Activated CD4-positive, alpha-beta T cell treated with anti-CD3 and anti-CD28 coated beads for 36 hours (primary cell): Measurements from ENCODE around the gene NF2. TPM values are rescaled to one million over a fixed set of nuclear protein-coding genes. Genes with fewer than 3 reads are reported as not detected.

Source experiments
- ATAC-seq: fragments of 200-7000 bp; cut with Tn5 transposase; one replicate; pipeline ENCODE4 v1.10.0; 2021; ENCODE audit warnings: mild to moderate bottlenecking, moderate library complexity
- CTCF ChIA-PET: fragments of 350-600 bp; sonication (Branson Sonifier 250); formaldehyde crosslinking; loops from one replicate; lab custom pipeline; 2021; ENCODE audit warnings: antibody characterized with exemption; lab: Charles Lee
- POLR2A ChIA-PET: fragments of 350-600 bp; sonication (Branson Sonifier 250); formaldehyde crosslinking; loops from one replicate; lab custom pipeline; 2021; ENCODE audit warnings: antibody characterized with exemption, inconsistent platforms; lab: Charles Lee
- DNase-seq: peaks from one replicate; pipeline ENCODE4 v3.0.0-alpha.2; 2020
- H3K27ac Mint-ChIP-seq: one replicate; pipeline ENCODE4 v1.8.0; 2021; ENCODE audit warnings: mixed read lengths
- H3K27me3 Mint-ChIP-seq: one replicate; pipeline ENCODE4 v1.8.0; 2021; ENCODE audit warnings: mixed read lengths
- H3K36me3 Mint-ChIP-seq: one replicate; pipeline ENCODE4 v1.8.0; 2021; ENCODE audit warnings: low read depth, mixed read lengths
- H3K4me1 Mint-ChIP-seq: one replicate; pipeline ENCODE4 v1.8.0; 2021; ENCODE audit warnings: mixed read lengths
- H3K4me3 Mint-ChIP-seq: one replicate; pipeline ENCODE4 v1.8.0; 2021; ENCODE audit warnings: mild to moderate bottlenecking, moderate library complexity, mixed read lengths
- H3K9me3 Mint-ChIP-seq: one replicate; pipeline ENCODE4 v1.8.0; 2021; ENCODE audit warnings: low read depth, mixed read lengths
- intact Hi-C, 2 experiments: fragments of 100-400 bp; cut with DNase I in 1 of 2; cut with micrococcal nuclease in 1 of 2; formaldehyde crosslinking; loops; one replicate each; pipeline versions ENCODE4 v1.14.2 to v1.15.1; 2022 to 2024; cut with DNase I, micrococcal nuclease
- total RNA-seq, 2 experiments: library from RNA; stranded (reverse); gene quantifications; one replicate each; pipeline ENCODE4 v1.2.3, GENCODE V29; 2021

Gene NF2
- total RNA-seq, 2 experiments from 2014 or later: 40.2 to 43.1 TPM

DNA sequence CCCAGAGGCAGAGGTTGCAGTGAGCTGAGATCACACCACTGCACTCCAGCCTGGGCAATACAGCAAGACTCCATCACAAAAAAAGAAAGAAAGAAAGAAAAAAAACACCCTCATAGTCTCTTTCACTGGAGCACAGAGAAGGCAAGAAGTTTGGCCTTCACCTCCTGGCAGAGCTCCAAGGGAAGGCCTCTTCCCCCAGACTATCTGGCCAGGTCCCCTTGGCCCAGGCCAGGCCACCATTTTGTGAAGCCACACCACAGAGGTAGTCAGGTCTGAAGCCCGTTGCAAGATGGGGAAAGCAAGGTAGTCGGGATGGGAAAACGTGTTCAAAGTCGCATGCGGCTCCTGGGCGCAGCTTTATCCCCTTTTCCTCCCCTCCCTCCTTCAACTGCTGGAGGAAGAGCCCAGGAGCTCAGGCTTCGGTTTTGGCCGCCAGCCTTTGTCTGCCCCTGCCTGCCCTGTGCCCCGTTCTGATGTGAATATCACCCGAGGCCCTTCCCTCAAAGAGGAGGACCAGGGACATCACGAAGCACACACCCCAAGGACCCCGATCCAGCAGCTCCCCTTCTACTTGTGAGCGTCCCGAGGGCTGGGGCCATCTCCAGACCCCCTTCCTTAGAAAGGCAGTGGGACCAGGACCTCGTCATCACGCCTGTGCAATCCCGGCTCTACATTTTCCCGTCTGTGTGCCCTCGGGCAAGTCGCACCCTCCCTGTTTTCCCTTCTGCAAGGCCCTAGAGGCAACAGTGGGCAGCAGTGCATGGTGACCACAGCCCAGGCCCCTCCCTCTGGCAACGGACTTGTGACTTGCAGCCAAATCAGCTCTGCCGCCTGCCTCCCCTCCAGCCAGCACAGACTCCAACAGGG is 134.1 kb downstream of the NF2 start:
- H3K4me3 Mint-ChIP-seq: no peak overlapping the region
- H3K27me3 Mint-ChIP-seq: no peaks in the 10 kb centered on the region
- ATAC-seq (no peak), DNase-seq (no peak)
- no peaks in the 10 kb centered on the region for H3K4me1 Mint-ChIP-seq
- H3K36me3 Mint-ChIP-seq: peaks cover 2% of the 10 kb centered on the region
- ChIA-PET POLR2A (no interaction called here), CTCF (interaction anchor here (0.7 kb wide), 1 partner anchor 46 kb away, joined by 3 read pairs; no protein-coding TSS in a partner anchor)
- H3K9me3 Mint-ChIP-seq: no peaks in the 10 kb centered on the region
- intact Hi-C loops: no loop called here
- no peak overlapping the region for H3K27ac Mint-ChIP-seq

- CTCF ChIA-PET: interaction anchor here (0.6 to 0.7 kb wide), 2 partner anchors 47 to 102 kb away, joined by 3 read pairs; no protein-coding TSS in a partner anchor
- H3K27me3 Mint-ChIP-seq: no peaks in the 10 kb centered on the region
- ATAC-seq (no peak), DNase-seq (no peak)
- H3K27ac Mint-ChIP-seq: no peak overlapping the region
- POLR2A ChIA-PET: no interaction called here
- no peaks in the 10 kb centered on the region for H3K4me1 Mint-ChIP-seq
- intact Hi-C loops: no loop called here
- H3K36me3 Mint-ChIP-seq: peaks cover 3% of the 10 kb centered on the region
- no peak overlapping the region for H3K4me3 Mint-ChIP-seq
- no peaks in the 10 kb centered on the region for H3K9me3 Mint-ChIP-seq
Measured at GRCh38 chr22:29738118-29738815, 134.8 kb downstream of the NF2 start.

- intact Hi-C loops: no loop called here
- Mint-ChIP-seq H3K36me3 (peaks cover 3% of the 10 kb centered on the region), H3K27me3 (no peaks in the 10 kb centered on the region), H3K4me1 (no peaks in the 10 kb centered on the region), H3K9me3 (no peaks in the 10 kb centered on the region), H3K27ac (no peak overlapping the region), H3K4me3 (no peak overlapping the region)
- POLR2A ChIA-PET: no interaction called here
- ATAC-seq (no peak), DNase-seq (no peak)
- CTCF ChIA-PET: no interaction called here
Measured at GRCh38 chr22:29739346-29739875, 136.0 kb downstream of the NF2 start.

DNA sequence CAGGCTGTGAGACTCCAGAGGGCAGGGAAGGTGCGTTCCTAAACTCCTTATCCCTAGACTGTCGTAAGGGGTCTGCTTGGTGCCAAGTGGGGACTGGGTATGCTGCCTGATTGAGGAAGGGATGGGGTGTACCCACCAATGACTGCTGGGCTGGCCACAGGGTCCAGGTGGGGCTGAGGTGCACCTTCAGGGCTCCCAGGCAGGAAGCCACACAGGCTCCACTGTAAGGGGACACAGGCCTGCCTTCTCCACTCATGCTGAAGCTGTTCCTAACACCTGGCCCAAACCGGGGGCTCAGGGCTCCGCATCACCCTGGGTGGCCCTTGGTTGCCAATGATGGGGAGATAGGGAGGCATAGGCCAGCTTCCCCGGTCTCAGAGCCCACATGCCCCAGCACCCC is 136.8 kb downstream of the NF2 start:
- H3K27ac Mint-ChIP-seq: no peak overlapping the region
- H3K4me1 Mint-ChIP-seq: no peaks in the 10 kb centered on the region
- no peaks in the 10 kb centered on the region for H3K27me3 Mint-ChIP-seq
- H3K4me3 Mint-ChIP-seq: no peak overlapping the region
- POLR2A ChIA-PET: no interaction called here
- intact Hi-C loops: no loop called here
- H3K9me3 Mint-ChIP-seq: no peaks in the 10 kb centered on the region
- H3K36me3 Mint-ChIP-seq: peaks cover 3% of the 10 kb centered on the region
- CTCF ChIA-PET: no interaction called here
- DNase-seq (no peak), ATAC-seq (no peak)

GRCh38 chr22:29741926-29742325 is 138.5 kb downstream of the NF2 start:
- H3K27ac Mint-ChIP-seq: no peak overlapping the region
- H3K36me3 Mint-ChIP-seq: peaks cover 5% of the 10 kb centered on the region
- ATAC-seq (no peak), DNase-seq (no peak)
- H3K27me3 Mint-ChIP-seq: no peaks in the 10 kb centered on the region
- intact Hi-C loops: no loop called here
- CTCF ChIA-PET: interaction anchor here (0.6 kb wide), 4 partner anchors 41 to 575 kb away, joined by 3 read pairs; no protein-coding TSS in a partner anchor
- no peak overlapping the region for H3K4me3 Mint-ChIP-seq
- POLR2A ChIA-PET: no interaction called here
- no peaks in the 10 kb centered on the region for H3K4me1 Mint-ChIP-seq
- H3K9me3 Mint-ChIP-seq: no peaks in the 10 kb centered on the region

- no peaks in the 10 kb centered on the region for H3K27me3 Mint-ChIP-seq
- H3K27ac Mint-ChIP-seq: no peak overlapping the region
- DNase-seq (no peak), ATAC-seq (no peak)
- H3K9me3 Mint-ChIP-seq: no peaks in the 10 kb centered on the region
- ChIA-PET POLR2A (no interaction called here), CTCF (interaction anchor here (0.6 kb wide), 2 partner anchors 42 to 575 kb away, joined by 3 read pairs; no protein-coding TSS in a partner anchor)
- intact Hi-C loops: no loop called here
- peaks cover 5% of the 10 kb centered on the region for H3K36me3 Mint-ChIP-seq
- no peaks in the 10 kb centered on the region for H3K4me1 Mint-ChIP-seq
- no peak overlapping the region for H3K4me3 Mint-ChIP-seq
Measured at GRCh38 chr22:29742326-29742725, 138.9 kb downstream of the NF2 start.

DNA sequence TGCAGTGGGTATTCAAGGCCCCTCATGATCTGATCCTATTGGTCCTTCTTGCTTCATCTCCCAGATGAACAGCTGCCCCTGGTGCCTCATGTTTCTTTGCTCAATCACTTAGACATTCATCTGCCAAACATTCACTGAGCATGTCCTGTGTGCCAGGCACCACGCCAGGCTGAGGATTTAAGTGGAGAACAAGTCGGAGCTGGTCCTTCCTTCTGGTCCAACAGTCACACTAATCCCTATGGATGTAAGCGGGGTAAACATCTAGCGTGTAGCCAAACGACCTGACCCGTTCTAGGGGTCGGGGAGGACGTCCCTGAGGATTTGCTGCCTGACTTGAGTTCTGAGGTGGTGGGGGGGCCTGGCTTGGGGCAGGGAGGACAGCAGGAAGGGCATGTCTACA is 141.5 kb downstream of the NF2 start:
- Mint-ChIP-seq H3K4me3 (no peak overlapping the region), H3K36me3 (peaks cover 8% of the 10 kb centered on the region), H3K4me1 (no peaks in the 10 kb centered on the region), H3K27me3 (no peaks in the 10 kb centered on the region), H3K9me3 (no peaks in the 10 kb centered on the region), H3K27ac (no peak overlapping the region)
- ATAC-seq (no peak), DNase-seq (no peak)
- ChIA-PET POLR2A (no interaction called here), CTCF (interaction anchor here (1.6 kb wide), 1 partner anchor 31 kb away, joined by 3 read pairs; no protein-coding TSS in a partner anchor)
- intact Hi-C loops: no loop called here

DNA sequence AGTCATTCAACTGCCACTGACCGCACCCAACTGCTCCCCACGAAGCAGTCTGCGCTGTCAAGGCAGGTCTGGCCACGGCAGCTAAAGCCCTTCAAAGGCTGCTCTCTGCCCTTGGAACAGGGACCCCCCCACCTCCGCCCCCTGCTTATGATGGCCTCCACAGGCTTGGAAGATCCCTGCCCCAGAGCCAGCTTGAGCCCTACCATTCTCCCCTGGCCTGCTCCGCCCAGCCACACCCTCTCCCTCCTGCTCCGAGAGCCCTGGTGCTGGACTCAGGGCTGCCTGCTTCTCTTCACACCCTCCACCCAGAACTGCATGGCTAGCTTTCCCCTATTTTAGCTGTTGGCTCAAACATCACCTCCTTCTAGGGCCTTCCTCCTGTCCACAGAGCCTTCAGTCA is 144.4 kb downstream of the NF2 start:
- H3K9me3 Mint-ChIP-seq: no peaks in the 10 kb centered on the region
- CTCF ChIA-PET: interaction anchor here (0.6 kb wide), 1 partner anchor 17 kb away, joined by 3 read pairs; no protein-coding TSS in a partner anchor
- peaks cover 6% of the 10 kb centered on the region for H3K4me1 Mint-ChIP-seq
- H3K4me3 Mint-ChIP-seq: no peak overlapping the region
- DNase-seq (no peak), ATAC-seq (no peak)
- no peak overlapping the region for H3K27ac Mint-ChIP-seq
- POLR2A ChIA-PET: no interaction called here
- peaks cover 14% of the 10 kb centered on the region for H3K36me3 Mint-ChIP-seq
- H3K27me3 Mint-ChIP-seq: no peaks in the 10 kb centered on the region
- intact Hi-C loops: no loop called here

Other genes starting within 250 kb of the NF2 start
- 10 to 100 TPM; 56.6 to 59.9 TPM for gene AP1B1, start 215.1 kb upstream of the NF2 start, total RNA-seq
- gene RFPL1, start 165.1 kb upstream of the NF2 start, total RNA-seq: not detected
- gene NEFH, start 123.4 kb upstream of the NF2 start, total RNA-seq: 1 to 10 TPM; 2.1 to 2.7 TPM
- gene THOC5, start 49.9 kb upstream of the NF2 start, total RNA-seq: 10 to 100 TPM; 52.4 to 65.7 TPM
- gene NIPSNAP1, start 22.5 kb upstream of the NF2 start, total RNA-seq: 10 to 100 TPM; 75.0 to 78.0 TPM
- gene CABP7, start 116.4 kb downstream of the NF2 start, total RNA-seq: not detected
- gene ZMAT5, start 163.4 kb downstream of the NF2 start, total RNA-seq: 10 to 100 TPM; 19.2 to 25.1 TPM
- 10 to 100 TPM; 95.5 to 95.9 TPM for gene UQCR10, start 163.7 kb downstream of the NF2 start, total RNA-seq
- 10 to 100 TPM; 56.0 to 69.9 TPM for gene ASCC2, start 234.6 kb downstream of the NF2 start, total RNA-seq